H54 (cell line): ENCODE data around the gene NOL3.
"Not testable (repeated sequence)": the region's sequence is repeated elsewhere in the genome, so short reads cannot be mapped to it uniquely, and the experiment has no call there.

Experiments
- DNase-seq: peaks from one replicate; pipeline ENCODE4 v3.0.0; 2011; ENCODE audit warnings: low spot score, mixed read lengths; ENCODE audit not compliant: insufficient read length
- FAIRE-seq: peaks from 3 replicates; lab custom pipeline; 2011; peaks lifted over from hg19 to GRCh38; lab: Jason Lieb, UNC
- POLR2A ChIP-seq: IDR thresholded peaks from 2 replicates; pipeline ENCODE4 v1.6.1; 2011; ENCODE audit warnings: low read depth, mild to moderate bottlenecking, low read length

NOL3 gene

DNA sequence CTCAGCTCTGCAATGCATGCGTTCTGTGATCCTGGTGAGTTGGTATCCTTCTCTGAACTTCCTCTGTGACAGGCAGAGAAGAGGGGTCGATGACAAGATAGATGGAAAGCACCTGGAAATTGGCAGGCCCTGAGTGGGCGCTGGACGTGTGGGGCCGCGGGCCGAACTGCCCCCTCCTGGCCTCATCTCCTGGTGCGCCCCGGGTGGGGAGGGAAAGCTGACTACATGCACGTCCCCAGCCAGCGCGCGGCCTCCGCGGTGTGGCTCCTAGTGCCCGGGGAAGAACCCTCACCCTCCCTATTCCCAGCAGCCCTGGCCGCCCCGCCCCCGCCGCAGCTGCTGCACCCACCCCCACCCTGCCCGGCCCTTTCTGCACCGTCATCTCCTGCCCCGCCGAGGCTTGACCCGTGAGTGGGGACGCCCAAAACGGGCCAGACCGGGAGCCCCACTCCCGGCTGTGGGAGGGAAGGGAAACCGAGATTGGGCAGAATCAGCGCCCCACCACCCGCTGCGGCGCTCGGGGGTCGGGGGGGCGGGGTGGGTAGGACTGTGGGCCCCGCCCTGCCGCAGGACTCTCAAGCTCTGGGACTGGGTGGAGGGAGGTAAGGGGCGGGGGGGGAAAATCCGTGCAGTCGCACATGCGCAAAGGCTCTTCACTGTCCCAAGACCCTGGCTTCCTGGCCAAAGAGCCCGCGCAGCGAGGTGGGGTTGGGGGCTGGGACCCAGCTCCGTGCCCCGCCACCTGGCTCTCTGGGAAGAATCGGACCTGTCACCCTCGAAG, at the start of gene NOL3:
Gene NOL3 (plus strand): TSS at position 371 of the 781 bp plus-strand sequence.
- DNase-seq (peak; percentile 90), FAIRE-seq (no peak)
- peak; percentile 79 for TF ChIP-seq POLR2A

GRCh38 chr16:67122799-67123198, 47.5 kb upstream of the NOL3 start:
- FAIRE-seq, DNase-seq: not testable (repeated sequence)

DNA sequence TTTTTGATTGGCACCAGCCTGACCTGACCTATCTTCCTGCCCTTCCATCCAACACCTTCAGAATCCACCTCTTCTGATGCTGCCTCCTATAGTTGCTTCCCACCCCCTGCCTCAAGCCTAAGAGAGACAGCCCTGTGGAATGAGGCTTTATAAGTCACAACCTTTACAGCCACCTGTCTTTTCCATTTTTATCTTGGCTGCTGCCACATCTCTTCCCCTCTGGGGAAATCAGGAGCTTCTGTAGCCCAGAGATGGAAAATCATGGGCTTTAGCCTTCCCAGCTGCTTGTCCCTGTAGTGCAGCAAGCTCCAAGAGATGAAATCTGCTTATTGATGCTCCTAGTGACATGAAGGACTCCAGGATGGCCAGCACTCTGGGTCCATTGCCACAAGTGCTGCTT, 41.9 kb upstream of the NOL3 start:
- FAIRE-seq (no peak), DNase-seq (no peak)
- no peak for TF ChIP-seq POLR2A

DNA sequence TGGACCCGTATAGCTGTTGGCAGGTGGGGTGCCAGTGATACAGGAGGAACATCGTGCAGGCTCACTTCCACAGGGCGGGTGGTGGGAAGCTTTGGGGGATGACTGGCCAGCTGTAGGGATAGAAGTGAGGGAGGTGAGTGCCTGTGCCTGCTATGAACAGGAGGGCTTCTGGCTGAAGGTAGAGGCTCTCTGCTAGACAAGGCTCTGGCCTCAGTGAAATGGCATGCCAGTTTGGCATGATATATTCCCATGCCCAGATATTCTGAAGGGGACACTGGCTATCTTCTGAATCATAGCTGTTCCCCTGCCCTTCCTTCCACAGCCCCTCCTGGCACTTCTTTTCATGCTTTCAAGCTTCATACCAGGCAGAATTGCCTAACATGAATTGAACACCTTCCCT, 41.5 kb upstream of the NOL3 start:
- DNase-seq (no peak), FAIRE-seq (no peak)
- no peak for TF ChIP-seq POLR2A

DNA sequence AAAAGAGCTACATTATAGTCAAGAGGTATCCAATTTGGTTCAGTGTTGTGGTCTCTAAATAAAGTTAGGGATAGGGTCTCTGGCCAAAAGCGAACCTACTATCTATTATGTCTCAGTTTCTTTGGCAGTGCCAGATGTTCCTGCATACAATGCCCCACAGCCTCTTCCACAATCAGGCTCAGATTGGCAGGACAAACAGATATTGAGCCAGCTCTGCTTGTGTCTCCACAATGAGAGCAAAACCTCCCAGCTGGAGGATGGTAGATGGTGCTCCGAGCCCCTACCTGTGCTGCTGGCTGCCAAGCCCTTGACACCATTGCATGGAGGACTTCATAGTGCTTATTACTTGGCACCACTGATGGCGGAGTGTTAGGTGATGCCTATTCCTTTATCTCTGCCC, 40.9 kb upstream of the NOL3 start:
- FAIRE-seq (no peak), DNase-seq (no peak)
- no peak for TF ChIP-seq POLR2A

DNA sequence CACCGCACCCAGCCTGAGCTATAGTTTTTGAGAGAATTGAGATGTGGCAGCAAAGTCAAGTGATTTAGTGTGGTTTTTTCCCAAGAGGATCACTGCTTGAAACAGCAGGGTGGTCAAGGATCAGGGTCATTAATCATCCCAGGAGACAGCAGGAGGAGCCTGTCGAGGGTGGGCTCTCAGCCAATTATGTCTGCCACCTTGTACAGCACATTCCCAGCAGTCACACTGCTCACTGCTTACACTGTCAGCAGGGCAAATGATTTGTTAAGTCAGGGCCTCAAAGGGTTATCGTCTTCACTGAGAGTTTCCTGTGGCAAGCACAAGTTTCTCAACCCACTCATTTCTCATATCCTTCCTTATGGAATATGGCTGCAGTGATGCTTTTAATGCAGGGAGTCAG, 32.7 kb upstream of the NOL3 start:
- no peak for DNase-seq
- no peak for TF ChIP-seq POLR2A
- FAIRE-seq = no peak

DNA sequence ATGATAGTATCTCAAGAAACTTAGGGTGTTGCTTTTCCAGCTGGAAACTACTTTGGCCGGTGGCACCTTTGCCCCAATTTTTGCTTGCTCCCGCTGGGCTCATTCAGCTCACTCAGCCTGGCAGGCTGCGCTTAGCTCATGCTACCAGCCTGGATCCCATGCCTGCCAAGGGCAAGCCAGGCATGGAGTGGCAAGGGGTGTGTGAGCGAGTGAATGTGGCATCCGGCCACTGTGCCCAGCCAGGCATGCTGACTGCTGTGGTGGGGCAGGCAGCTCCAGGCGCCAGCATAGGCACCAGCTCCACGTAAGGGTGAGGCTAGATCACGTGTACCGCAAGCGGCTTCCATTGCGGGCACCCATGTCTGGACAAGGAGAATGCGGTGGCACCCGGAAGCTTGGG, 28.9 kb upstream of the NOL3 start:
- no peak for TF ChIP-seq POLR2A
- DNase-seq (no peak), FAIRE-seq (no peak)

GRCh38 chr16:67142342-67142741, 28.0 kb upstream of the NOL3 start:
- DNase-seq (no peak), FAIRE-seq (no peak)
- TF ChIP-seq POLR2A = no peak

DNA sequence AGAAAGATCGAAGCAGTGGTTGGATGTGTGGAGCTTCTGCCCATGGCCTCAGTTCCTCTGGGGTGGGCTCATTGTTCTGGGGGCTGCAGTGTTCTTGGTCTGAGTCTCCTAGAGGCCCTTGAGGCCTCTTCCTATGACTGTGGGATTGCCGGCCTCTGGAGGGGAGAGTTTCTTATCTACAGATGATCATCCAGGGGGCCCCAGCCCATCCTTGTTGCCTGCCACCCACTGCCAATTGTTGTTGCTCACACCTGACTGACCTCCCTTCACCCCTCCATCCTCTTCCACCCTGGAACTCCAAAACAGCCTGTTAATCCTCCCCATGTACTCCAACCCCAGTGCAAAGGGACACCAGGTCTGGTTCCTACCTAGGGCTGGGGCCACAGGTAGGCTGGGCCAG, 25.4 kb upstream of the NOL3 start:
- no peak for DNase-seq
- FAIRE-seq = no peak
- TF ChIP-seq POLR2A = no peak

DNA sequence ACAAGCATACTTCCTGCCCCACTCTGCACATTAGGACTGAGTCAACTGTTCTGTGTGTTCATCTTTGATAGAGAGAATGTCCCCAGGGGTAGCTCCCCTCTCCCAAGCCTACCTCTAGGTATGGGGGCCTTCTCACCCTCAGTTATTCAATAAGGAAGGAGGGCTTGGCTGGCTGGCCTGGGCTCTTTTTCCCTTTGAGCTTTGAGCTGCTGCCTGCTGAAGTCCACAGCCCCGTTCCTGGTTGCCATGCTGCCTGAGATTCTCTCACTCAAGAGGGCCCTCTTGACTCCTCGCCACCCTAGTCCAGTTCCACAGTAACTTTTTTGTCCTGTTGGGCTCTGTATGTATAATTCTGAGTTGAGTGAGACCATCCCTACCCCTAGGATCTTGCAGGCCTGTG, 24.6 kb upstream of the NOL3 start:
- no peak for DNase-seq
- FAIRE-seq = no peak
- no peak for TF ChIP-seq POLR2A

DNA sequence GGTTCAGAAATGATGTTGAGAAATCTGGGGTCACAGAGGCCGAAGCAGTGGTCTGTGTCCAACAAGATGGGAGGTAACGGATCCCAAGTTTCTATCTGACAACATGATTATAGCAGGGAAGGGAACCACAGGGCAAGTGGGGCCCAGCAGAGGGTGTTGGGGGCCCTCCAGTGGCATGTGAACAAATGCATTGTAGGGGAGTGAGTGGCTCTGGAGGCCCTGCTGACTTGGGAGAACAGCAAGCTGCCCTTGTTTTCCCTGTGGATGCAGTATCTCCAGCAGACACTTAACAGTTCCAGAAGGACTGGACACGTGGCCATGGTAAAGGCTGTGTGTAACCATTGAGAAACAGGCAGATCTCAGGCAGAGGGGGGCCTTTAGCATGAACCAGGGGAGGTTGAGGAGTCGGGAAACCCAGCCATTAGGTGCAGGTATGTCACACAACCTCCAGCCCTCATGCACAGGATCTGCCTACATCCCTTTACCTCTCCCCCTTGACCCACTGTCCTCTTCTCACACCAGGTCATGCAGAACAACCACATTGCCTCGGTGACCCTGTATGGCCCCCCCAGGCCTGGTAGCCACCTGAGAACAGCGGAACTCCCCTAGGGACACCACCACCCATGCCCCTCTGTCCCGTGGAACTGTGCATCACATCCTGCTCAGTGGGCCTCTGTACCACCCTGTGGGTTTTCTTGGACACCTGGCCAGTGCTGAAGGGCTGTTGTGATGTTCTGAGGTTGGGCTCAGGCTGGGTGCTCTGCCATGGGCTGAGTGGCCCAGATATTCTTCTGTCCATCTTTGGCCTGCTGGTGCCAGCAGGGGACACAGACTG, 23.6 kb upstream of the NOL3 start:
- no peak for DNase-seq
- no peak for FAIRE-seq
- no peak for TF ChIP-seq POLR2A

DNA sequence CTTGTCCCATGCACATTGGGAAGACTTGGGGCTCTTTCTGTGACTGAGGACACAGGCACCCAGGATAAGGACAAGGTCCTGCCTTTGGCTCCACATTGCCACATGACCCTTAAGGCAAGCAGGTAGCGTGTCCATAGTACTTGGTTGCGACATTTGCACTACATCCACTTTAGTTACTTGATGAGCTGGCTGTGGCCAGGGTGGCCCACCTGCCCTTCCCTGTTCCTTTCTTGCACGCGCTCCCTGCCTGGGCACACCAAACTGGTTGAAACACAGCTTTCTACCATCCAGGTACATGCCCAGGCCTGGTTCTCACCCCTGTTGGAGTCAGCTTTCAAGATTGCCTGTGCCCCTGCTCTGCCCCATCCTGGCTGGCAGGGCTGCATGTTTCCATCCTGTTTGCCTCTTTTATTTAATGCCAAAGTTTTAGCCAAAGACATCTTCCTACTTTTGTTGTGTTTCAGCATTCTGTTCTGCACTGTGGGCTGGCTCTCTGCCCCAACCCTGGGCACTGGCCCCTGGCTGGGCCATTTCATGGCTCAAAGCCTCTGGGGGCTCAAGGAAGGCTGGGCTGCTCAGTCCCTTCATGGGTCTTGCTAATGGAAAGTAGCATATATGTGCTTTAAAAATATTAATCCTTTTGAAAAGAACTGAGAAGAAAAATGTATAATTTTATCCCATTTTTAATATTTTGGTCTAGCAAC, 22.7 kb upstream of the NOL3 start:
- DNase-seq = no peak
- TF ChIP-seq POLR2A = no peak
- no peak for FAIRE-seq

DNA sequence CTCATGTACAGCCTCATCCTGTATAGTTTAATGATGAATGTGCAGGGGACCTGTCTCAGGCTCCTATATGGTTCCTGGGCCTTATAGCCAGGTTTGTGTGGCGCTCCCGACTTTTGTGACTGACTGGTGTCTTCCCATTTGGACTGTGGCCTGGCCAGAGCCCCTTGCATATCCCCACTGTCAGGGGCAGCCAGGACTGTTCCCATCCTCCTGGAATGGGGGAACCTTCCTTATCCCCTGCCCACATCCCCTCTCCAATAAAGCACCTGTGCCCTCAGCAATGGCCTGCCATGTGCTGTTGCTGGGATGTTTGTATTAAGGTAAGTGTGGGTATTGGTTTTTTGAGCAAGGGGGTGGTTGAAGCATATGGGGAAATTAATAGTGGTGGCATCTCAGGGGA, 22.1 kb upstream of the NOL3 start:
- DNase-seq (no peak), FAIRE-seq (no peak)
- no peak for TF ChIP-seq POLR2A

DNA sequence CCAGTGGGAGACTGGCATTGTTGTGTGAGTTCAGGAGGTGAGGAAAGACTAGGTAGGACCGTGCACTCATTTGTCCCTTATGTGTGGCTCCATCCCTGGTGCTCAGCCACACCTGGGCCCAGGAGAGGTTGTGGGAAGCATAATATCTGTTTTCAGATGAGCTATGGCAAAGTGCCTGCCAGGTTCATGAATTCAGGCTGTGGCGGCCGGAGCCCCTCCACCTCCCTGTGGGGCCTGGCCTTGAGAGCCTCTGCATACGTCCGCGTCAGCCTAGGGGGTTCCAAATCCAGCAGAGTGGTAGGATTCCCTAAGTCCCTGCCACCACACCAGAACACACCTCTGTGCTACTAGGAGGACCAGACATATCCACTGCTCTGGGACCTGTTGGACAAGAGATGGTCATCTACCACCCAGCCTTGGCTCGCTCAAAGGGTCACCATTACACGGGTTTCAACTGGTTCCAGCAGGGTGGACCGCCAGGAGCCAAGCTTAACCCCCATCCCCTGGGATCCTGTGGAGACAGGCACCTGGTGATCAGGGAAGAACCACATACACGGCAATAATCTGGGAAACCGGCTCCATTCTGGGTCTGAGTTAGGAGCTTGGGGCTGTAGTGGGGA, 21.6 kb upstream of the NOL3 start:
- TF ChIP-seq POLR2A = no peak
- no peak for DNase-seq
- no peak for FAIRE-seq
